Adipocyte (in vitro differentiated cells): Measurements from ENCODE around the gene MAN2B1.
A peak's percentile ranks its signal among the peaks of the same experiment; 100 is the strongest.
"Not testable (repeated sequence)": the region's sequence is repeated elsewhere in the genome, so short reads cannot be mapped to it uniquely, and the experiment has no call there.

Source experiments
- DNase-seq: peaks from one replicate; pipeline ENCODE4 v3.0.0-alpha.2; 2015; ENCODE audit warnings: low read depth
- H3K27me3 ChIP-seq: replicated peaks from 2 replicates; pipeline ENCODE4 v1.7.0; 2013; ENCODE audit warnings: mild to moderate bottlenecking, low read length, moderate library complexity; ENCODE audit not compliant: control insufficient read depth, insufficient read depth
- H3K36me3 ChIP-seq: 2 replicates; pipeline ENCODE4 v1.7.0; 2013; ENCODE audit warnings: low read length, mild to moderate bottlenecking, moderate library complexity; ENCODE audit not compliant: control insufficient read depth, insufficient read depth, severe bottlenecking
- H3K4me1 ChIP-seq: 2 replicates; pipeline ENCODE4 v1.7.0; 2013; ENCODE audit warnings: mild to moderate bottlenecking, low read length, moderate library complexity; ENCODE audit not compliant: control insufficient read depth, insufficient read depth
- H3K4me3 ChIP-seq: 2 replicates; pipeline ENCODE4 v1.7.0; 2013; ENCODE audit warnings: mild to moderate bottlenecking, low read length, moderate library complexity
- H3K9ac ChIP-seq: 2 replicates; pipeline ENCODE4 v1.7.0; 2013; ENCODE audit warnings: mild to moderate bottlenecking, low read length, moderate library complexity
- H3K9me3 ChIP-seq: 2 replicates; pipeline ENCODE4 v1.7.0; 2013; ENCODE audit warnings: mild to moderate bottlenecking, low read length, moderate library complexity; ENCODE audit not compliant: control insufficient read depth

The MAN2B1 gene

DNA sequence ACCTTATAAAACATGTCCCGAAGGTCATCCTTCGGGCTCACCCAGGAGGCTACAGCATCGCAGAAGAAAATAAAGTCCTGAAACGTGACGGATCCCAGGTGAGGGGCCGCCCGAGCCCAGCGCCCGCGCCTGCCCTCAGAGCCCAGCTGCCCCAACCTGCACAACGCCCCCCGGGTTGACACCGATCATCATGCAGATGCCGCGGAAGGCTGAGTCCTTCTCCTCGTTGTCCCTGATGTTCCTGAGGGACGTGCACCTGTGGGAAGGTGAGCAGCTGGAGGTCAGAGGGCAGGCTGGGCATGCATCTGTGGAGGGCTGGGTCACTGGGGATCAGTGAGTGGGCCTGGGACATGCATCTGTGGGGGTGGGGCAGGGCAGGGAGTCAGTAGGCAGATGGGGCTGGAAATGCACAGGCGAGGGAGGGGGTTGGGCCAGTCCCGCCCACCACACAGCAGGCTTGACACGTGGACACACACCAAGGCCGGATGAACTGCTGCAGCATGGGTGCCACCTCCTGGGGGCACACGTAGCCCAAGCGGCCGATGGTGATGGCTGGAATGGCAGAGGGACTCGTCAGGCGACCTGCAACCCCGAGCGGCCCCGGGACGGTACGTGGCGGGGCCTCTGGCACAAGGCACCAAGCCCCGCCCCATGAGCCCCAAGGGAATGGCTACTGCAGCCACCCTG, 35.2 kb upstream of the MAN2B1 start:
- no peak for DNase-seq
- no peaks in the 10 kb centered on the region for H3K9me3 ChIP-seq
- no peaks in the 10 kb centered on the region for H3K27me3 ChIP-seq
- peaks cover 5% of the 10 kb centered on the region for H3K4me1 ChIP-seq
- H3K4me3 ChIP-seq: no peak overlapping the region
- H3K36me3 ChIP-seq: peaks cover 81% of the 10 kb centered on the region
- H3K9ac ChIP-seq: no peak overlapping the region

DNA sequence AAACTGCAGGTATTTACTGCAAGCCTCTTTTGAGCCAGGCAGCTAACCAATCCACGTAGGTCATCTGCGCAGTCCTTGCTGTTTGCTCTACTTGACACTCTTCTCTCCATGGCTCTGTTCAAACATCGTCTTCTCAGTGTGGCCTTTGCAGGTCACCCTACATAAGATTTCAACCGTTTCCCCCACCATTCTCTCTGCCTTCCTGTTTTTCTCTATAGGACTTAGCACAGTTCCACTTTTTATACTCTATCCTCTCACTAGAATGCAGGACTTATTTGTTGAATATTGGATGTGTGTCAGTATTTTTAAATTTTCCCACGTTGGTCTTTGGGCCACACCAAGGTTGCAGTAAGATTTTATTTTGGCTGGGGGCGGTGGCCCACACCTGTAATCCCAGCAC, 31.6 kb upstream of the MAN2B1 start:
- no peak overlapping the region for H3K4me3 ChIP-seq
- no peak for DNase-seq
- peaks cover 45% of the 10 kb centered on the region for H3K36me3 ChIP-seq
- H3K4me1 ChIP-seq: peaks cover 16% of the 10 kb centered on the region
- no peaks in the 10 kb centered on the region for H3K27me3 ChIP-seq
- no peak overlapping the region for H3K9ac ChIP-seq
- H3K9me3 ChIP-seq: no peaks in the 10 kb centered on the region

DNA sequence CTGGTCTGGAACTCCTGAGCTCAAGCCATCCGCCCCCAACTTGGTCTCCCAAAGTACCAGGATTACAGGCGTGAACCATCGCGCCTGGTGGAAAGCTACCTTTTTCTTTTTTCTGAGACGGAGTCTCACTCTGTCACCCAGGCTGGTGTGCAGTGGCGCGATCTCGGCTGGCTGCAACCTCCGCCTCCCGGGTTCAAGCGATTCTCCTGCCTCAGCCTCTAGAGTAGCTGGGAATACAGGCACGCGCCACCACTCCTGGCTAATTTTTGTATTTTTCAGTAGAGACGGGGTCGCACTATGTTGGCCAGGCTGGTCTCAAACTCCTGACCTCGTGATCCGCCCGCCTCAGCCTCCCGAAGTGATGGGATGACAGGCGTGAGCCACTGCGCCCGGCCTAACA, 30.9 kb upstream of the MAN2B1 start:
- not testable (repeated sequence) for H3K9ac ChIP-seq
- Histone ChIP-seq H3K4me3 (peak overlapping the region; percentile 96), H3K36me3 (peaks cover 38% of the 10 kb centered on the region)

DNA sequence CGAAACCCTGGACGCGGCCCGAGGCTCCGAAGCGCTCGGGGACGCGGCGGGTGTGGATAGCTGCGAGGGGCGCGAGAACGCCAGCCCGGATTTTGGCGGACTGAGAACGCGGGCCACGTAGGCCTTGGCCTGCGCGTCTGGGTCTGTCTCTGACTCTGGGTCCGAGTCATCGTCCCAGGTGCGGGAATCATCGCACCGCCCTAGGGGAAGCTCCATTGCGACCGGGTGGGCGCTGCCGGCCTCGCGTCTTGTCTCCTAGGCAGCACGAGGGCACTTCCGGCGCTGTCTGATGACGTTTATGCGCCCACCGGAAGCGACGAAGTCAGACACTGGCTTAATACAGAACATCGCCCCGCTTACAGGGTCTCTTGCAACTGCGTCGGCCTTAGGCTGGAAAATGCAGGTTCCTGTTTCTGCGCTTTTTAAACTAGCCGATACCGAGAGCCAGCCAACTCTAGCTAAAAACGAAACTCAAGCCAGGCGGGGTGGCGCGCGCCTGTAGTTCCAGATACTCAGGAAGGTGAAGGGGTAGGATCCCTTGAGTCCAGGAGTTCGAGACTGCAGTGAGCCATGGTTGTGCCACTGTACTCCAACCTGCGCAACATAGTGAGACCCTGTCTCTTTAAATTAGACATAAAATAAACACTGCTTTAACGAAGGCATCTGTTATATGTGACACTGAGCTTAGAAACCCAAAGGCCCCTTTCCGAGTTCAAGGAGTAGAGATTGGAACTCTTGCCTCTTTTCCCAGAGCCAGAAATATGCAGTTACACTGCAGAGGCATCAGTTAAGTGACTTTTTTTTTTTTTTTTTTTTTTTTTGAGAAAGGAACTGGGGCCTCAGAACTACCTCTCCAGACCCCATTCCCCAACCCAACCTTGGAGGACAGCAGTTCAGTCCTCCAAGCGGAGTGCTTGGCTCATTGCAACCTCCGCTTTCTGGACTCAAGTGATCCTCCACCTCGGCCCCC, 30.1 kb upstream of the MAN2B1 start, which contains the start of gene FBXW9:
Gene FBXW9 (minus strand): TSS at position 266 of the 970 bp plus-strand sequence. CDS start 50 bp downstream, at position 216.
- Histone ChIP-seq H3K36me3 (peaks cover 31% of the 10 kb centered on the region), H3K9me3 (no peaks in the 10 kb centered on the region), H3K4me3 (peak within 1 kb of the TSS; percentile 96), H3K9ac (peak within 1 kb of the TSS; percentile 96), H3K4me1 (peaks cover 16% of the 10 kb centered on the region), H3K27me3 (no peaks in the 10 kb centered on the region)
- DNase-seq: peak; percentile 96

More for the DNA sequence above, 30.9 kb upstream of the MAN2B1 start:
- H3K9me3 ChIP-seq, H3K27me3 ChIP-seq, DNase-seq: not testable (repeated sequence)
- H3K4me1 ChIP-seq: peaks cover 16% of the 10 kb centered on the region

DNA sequence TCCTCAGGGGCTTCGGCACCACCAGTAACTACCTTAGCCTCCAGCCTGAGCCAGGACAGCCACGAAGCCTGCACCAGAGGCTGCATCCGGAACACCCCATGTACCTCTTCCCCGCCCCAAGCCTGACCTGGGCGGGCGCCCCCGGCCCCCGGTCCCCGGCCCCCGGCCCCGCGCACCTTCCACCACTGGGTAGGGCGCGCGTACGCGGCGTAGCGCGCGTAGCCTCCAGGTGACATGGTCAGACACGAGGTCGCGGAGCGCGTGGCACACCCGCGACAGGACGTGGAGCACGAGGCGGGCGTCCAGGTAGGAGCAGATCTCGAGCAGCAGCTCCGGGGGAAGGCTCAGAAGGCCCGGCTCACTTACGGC, 29.4 kb upstream of the MAN2B1 start:
- Histone ChIP-seq H3K4me1 (peaks cover 16% of the 10 kb centered on the region), H3K9me3 (no peaks in the 10 kb centered on the region), H3K36me3 (peaks cover 24% of the 10 kb centered on the region), H3K27me3 (no peaks in the 10 kb centered on the region), H3K4me3 (peak overlapping the region; percentile 96), H3K9ac (peak overlapping the region; percentile 96)
- no peak for DNase-seq

DNA sequence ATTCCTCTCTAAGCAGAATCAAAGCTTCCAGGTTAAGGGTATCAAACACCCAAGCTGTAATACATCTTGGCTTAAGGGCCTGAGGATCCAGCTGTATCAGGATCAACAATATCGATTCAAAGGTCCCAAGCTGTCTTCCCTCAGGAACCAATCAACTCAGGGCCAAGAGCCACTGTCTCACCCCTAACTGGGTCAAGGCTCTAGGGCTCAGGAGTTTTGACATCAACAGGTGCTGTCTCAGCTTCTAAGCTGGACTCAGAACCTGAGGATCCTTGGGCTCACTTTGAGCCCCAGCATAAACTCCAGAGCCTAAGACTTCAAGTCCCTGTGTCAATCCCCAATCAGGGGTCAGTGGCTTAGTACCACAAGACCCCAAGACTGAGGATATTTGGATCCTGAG, 29.0 kb upstream of the MAN2B1 start:
- Histone ChIP-seq H3K27me3 (no peaks in the 10 kb centered on the region), H3K36me3 (peaks cover 19% of the 10 kb centered on the region), H3K9me3 (no peaks in the 10 kb centered on the region), H3K9ac (peak overlapping the region; percentile 41), H3K4me1 (peaks cover 16% of the 10 kb centered on the region), H3K4me3 (peak overlapping the region; percentile 96)
- no peak for DNase-seq

DNA sequence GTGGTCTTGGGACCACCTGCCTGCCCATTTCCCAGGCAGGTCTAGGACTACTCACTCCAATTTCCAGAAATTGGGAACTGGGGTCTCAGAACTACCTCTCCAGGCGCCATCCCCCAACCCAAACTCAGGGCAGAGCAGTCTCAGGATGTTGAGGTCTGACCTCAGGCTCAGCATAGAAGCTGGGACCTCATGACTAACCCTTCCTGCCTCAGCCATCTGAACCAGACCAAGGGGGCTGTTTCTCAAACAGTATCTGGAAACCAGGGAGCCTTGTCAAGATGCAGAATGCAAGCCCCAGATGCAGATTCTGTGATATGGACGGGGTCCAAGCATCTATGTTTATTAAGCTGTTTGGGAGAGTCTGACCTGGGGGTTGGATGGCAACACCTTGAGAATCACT, 28.6 kb upstream of the MAN2B1 start:
- H3K4me3 ChIP-seq: peak overlapping the region; percentile 96
- peaks cover 18% of the 10 kb centered on the region for H3K36me3 ChIP-seq
- H3K4me1 ChIP-seq: peaks cover 16% of the 10 kb centered on the region
- DNase-seq: no peak
- no peak overlapping the region for H3K9ac ChIP-seq
- no peaks in the 10 kb centered on the region for H3K27me3 ChIP-seq
- no peaks in the 10 kb centered on the region for H3K9me3 ChIP-seq

DNA sequence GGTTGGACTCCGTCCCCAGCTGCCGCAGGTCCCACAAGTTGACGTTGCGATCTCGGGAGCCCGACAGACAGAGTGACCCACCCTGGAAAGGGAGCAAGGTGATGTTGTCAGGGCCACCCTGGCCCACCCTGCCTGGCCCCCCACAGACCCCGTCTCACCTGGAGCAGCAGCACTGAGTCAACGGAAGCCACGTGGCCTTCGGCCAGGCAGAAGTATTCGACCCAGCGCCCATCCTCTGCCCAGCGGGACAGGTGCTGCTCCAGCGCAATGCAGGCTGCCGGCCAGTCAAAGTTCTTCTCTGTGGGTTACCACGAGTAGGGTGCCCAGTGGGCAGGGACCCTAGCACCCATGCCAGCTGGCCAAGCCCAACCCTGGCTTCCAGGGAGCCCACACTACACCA, 28.1 kb upstream of the MAN2B1 start:
- no peaks in the 10 kb centered on the region for H3K27me3 ChIP-seq
- H3K4me3 ChIP-seq: no peak overlapping the region
- H3K4me1 ChIP-seq: peaks cover 16% of the 10 kb centered on the region
- no peaks in the 10 kb centered on the region for H3K9me3 ChIP-seq
- DNase-seq: no peak
- no peak overlapping the region for H3K9ac ChIP-seq
- H3K36me3 ChIP-seq: peaks cover 13% of the 10 kb centered on the region

DNA sequence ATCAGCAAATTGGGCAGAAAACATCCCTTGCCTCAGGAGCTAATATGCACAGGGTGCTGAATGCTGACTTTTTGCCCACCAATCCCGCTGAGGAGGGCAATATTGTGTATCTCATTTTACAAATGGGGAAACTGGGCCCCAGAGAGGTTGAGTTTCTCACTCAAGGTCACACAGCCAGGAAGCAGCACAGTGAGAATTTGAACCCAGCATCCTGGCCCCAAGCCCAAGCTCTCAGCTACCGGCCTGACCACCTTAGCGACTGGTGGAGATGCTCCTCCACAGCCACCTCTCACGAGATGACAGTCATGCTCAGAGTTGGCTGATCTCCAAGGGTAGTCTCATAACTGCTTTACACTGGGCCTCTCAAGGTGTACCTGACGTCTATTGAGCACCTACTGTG, 26.4 kb upstream of the MAN2B1 start:
- no peak for DNase-seq
- no peaks in the 10 kb centered on the region for H3K27me3 ChIP-seq
- no peak overlapping the region for H3K4me3 ChIP-seq
- no peaks in the 10 kb centered on the region for H3K9me3 ChIP-seq
- peaks cover 16% of the 10 kb centered on the region for H3K4me1 ChIP-seq
- H3K36me3 ChIP-seq: peaks cover 7% of the 10 kb centered on the region
- no peak overlapping the region for H3K9ac ChIP-seq

DNA sequence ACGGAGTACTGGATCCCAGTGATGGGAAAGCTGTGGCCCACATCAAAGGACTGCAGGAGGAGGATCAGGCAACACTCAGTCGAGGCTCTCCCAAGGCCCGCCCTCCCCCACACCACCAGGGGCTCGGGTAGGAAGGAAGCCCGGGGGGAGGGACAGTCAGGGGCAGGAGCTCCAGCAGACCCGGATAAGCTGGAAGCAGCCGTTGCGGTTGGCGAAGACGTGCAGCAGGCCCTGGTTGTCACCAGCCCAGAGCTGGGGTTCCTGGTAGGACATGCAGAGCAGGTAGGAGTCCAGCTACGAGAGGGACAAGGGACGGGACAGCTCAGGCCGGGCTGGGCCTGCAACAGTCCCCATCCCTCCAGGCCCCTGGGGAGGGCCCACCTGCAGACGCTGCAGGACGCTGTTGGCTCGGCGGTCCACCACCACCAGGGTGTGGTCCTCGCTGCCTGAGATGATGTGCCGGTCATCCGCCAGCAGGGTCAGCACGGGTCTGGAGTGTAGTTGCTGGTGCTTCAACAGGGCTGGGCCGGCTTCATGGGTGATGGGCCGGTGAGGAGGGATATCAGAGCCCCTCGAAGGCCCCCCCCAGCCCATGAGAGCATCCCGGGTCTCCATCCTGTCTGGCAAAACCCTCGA, 23.2 kb upstream of the MAN2B1 start:
- Histone ChIP-seq H3K27me3 (no peaks in the 10 kb centered on the region), H3K4me1 (no peaks in the 10 kb centered on the region), H3K9ac (no peak overlapping the region), H3K9me3 (no peaks in the 10 kb centered on the region), H3K4me3 (no peak overlapping the region), H3K36me3 (peaks cover 5% of the 10 kb centered on the region)
- no peak for DNase-seq

DNA sequence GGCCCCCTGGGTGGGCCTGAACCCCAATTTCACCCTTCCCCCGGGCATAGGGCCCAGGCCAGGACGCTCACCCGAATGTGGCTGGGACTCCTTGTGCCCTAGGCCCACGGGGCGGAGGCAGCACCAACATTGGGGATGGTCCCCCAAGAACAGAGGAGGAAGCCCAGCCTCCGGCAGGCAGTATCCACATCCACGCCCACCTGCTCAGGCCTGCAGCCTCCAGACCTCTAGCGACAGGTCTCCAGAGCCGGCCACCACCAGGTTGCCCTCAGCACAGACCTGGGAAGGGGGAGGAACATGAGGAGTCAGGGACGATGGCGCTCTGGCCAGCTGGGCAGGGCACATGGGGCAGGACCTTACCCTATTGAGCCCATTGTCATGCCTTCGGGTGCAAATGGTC, 22.5 kb upstream of the MAN2B1 start:
- Histone ChIP-seq H3K9ac (no peak overlapping the region), H3K9me3 (no peaks in the 10 kb centered on the region), H3K4me1 (no peaks in the 10 kb centered on the region), H3K36me3 (peaks cover 5% of the 10 kb centered on the region), H3K4me3 (no peak overlapping the region), H3K27me3 (no peaks in the 10 kb centered on the region)
- no peak for DNase-seq
